Measurements from ENCODE around the gene KRTAP22-2. TPM values are rescaled to one million over a fixed set of nuclear protein-coding genes. Genes with fewer than 3 reads are reported as not detected.

The KRTAP22-2 gene
- polyA plus RNA-seq (2013, experiment 1 of 2), result not detected
- polyA plus RNA-seq (2013, experiment 2 of 2), result not detected

- H3K4me3 ChIP-seq (ENCODE audit: low read length), result no peak within 1 kb of the TSS
- H4K8ac ChIP-seq (ENCODE audit: low read depth, low read length), result no peak within 1 kb of the TSS
- no peak within 1 kb of the TSS for H2BK120ac ChIP-seq (ENCODE audit: low read depth, low read length)
- H3K79me1 ChIP-seq (ENCODE audit: low read length), result no peaks in the 10 kb centered on the region
- H3K27ac ChIP-seq (ENCODE audit: low read depth, low read length), result no peak within 1 kb of the TSS
- no peak within 1 kb of the TSS for H3K23ac ChIP-seq (ENCODE audit: low read length)
- no peaks in the 10 kb centered on the region for H3K36me3 ChIP-seq (ENCODE audit: control insufficient read depth, insufficient read depth, low read length)
- no peak within 1 kb of the TSS for H3K9ac ChIP-seq (ENCODE audit: low read length)
- H2AK5ac ChIP-seq (ENCODE audit: low read length), result no peak within 1 kb of the TSS
- H2BK5ac ChIP-seq (ENCODE audit: low read length), result no peak within 1 kb of the TSS
- H3K56ac ChIP-seq (ENCODE audit: low read length), result no peak within 1 kb of the TSS
- DNase-seq, result no peak
- H2BK15ac ChIP-seq (replicated peaks; ENCODE audit: low read depth), result no peak within 1 kb of the TSS
- no peak within 1 kb of the TSS for H3K18ac ChIP-seq (ENCODE audit: low read length)
- no peak within 1 kb of the TSS for H4K5ac ChIP-seq (ENCODE audit: low read length)
- no peaks in the 10 kb centered on the region for H3K79me2 ChIP-seq (ENCODE audit: control insufficient read depth, insufficient read depth, low read length)
- H3K4me2 ChIP-seq (ENCODE audit: low read length), result no peak within 1 kb of the TSS
- no peak within 1 kb of the TSS for H3K4ac ChIP-seq (ENCODE audit: low read depth, low read length)
- no peaks in the 10 kb centered on the region for H3K27me3 ChIP-seq (ENCODE audit: insufficient read depth, low read length, poor library complexity)
- no peaks in the 10 kb centered on the region for H3K4me1 ChIP-seq (ENCODE audit: control insufficient read depth, low read depth, low read length)
Measured at GRCh38 chr21:30590297-30590696, at the start of gene KRTAP22-2. Gene KRTAP22-2, minus strand, starts transcription at chr21:30590397.

DNA sequence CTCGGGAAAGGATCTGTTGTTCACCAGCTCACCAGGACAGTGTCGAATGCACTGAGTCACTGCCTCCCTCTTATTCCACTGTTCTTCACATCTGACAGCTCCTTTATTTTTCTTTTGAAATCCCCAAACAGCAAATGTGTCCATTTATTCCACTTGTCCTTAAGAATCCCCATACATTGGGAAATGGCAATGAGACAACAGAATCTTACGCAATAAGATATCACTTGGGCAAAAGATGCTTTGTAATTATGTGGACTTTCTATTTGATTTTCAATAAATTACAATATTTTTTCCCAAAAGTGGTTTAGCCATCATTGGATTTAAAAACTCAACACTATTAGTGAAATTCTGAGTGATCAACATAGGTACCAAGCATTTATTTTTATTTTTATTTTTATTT lies 48.5 kb upstream of the KRTAP22-2 start:
- Histone ChIP-seq H3K79me2 (ENCODE audit: control insufficient read depth, insufficient read depth, low read length) (no peaks in the 10 kb centered on the region), H2BK120ac (ENCODE audit: low read depth, low read length) (no peak overlapping the region), H3K4me1 (ENCODE audit: control insufficient read depth, low read depth, low read length) (no peaks in the 10 kb centered on the region), H3K23ac (ENCODE audit: low read length) (no peak overlapping the region), H3K9ac (ENCODE audit: low read length) (no peak overlapping the region), H3K36me3 (ENCODE audit: control insufficient read depth, insufficient read depth, low read length) (no peaks in the 10 kb centered on the region), H3K27me3 (ENCODE audit: insufficient read depth, low read length, poor library complexity) (no peaks in the 10 kb centered on the region), H3K56ac (ENCODE audit: low read length) (no peak overlapping the region), H3K4me2 (ENCODE audit: low read length) (no peak overlapping the region), H3K79me1 (ENCODE audit: low read length) (no peaks in the 10 kb centered on the region), H2AK5ac (ENCODE audit: low read length) (no peak overlapping the region), H4K8ac (ENCODE audit: low read depth, low read length) (no peak overlapping the region), H4K5ac (ENCODE audit: low read length) (no peak overlapping the region), H3K4me3 (ENCODE audit: low read length) (no peak overlapping the region), H3K18ac (ENCODE audit: low read length) (no peak overlapping the region), H2BK15ac (replicated peaks; ENCODE audit: low read depth) (no peak overlapping the region), H3K4ac (ENCODE audit: low read depth, low read length) (no peak overlapping the region), H2BK5ac (ENCODE audit: low read length) (no peak overlapping the region), H3K27ac (ENCODE audit: low read depth, low read length) (no peak overlapping the region)
- DNase-seq, result no peak
- WGBS (ENCODE audit: extremely low coverage, insufficient coverage, low lambda C conversion rate), result no CpG with 5 or more reads among the region's 3 CpGs

DNA sequence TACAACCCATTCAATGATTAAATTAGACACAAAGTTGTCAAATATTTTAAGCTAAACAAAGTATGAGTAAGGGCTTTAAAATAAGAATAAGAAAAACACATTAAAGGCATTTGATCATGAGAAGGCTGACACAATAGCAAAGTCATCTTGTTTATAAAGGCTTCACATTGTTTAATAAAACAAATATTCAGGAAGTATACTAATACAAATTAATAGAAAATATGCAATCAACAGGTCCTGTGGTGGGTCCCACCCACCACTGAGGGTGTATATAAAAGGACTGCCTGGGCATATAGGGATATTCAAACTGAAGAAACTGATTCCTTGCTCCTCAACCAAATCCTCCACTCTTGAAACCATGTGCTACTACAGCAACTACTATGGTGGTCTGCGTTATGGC lies 44.7 kb upstream of the KRTAP22-2 start, which contains the start of gene KRTAP20-2:
KRTAP20-2 (plus strand) TSS at position 301 of the 400 bp plus-strand sequence; CDS start at position 359, 58 bp downstream.
- Histone ChIP-seq H3K4ac (ENCODE audit: low read depth, low read length) (no peak within 1 kb of the TSS), H2BK5ac (ENCODE audit: low read length) (no peak within 1 kb of the TSS), H3K27me3 (ENCODE audit: insufficient read depth, low read length, poor library complexity) (no peaks in the 10 kb centered on the region), H3K79me1 (ENCODE audit: low read length) (no peaks in the 10 kb centered on the region), H3K9ac (ENCODE audit: low read length) (no peak within 1 kb of the TSS), H3K56ac (ENCODE audit: low read length) (no peak within 1 kb of the TSS), H3K27ac (ENCODE audit: low read depth, low read length) (no peak within 1 kb of the TSS), H3K4me3 (ENCODE audit: low read length) (no peak within 1 kb of the TSS), H3K23ac (ENCODE audit: low read length) (no peak within 1 kb of the TSS), H4K5ac (ENCODE audit: low read length) (no peak within 1 kb of the TSS), H3K18ac (ENCODE audit: low read length) (no peak within 1 kb of the TSS), H3K79me2 (ENCODE audit: control insufficient read depth, insufficient read depth, low read length) (no peaks in the 10 kb centered on the region), H4K8ac (ENCODE audit: low read depth, low read length) (no peak within 1 kb of the TSS), H2AK5ac (ENCODE audit: low read length) (no peak within 1 kb of the TSS), H3K36me3 (ENCODE audit: control insufficient read depth, insufficient read depth, low read length) (no peaks in the 10 kb centered on the region), H3K4me2 (ENCODE audit: low read length) (no peak within 1 kb of the TSS), H2BK15ac (replicated peaks; ENCODE audit: low read depth) (no peak within 1 kb of the TSS), H2BK120ac (ENCODE audit: low read depth, low read length) (no peak within 1 kb of the TSS), H3K4me1 (ENCODE audit: control insufficient read depth, low read depth, low read length) (no peaks in the 10 kb centered on the region)
- DNase-seq, result no peak
- WGBS (ENCODE audit: extremely low coverage, insufficient coverage, low lambda C conversion rate), result no CpG with 5 or more reads among the region's 1 CpG

- no peak overlapping the region for H3K27ac ChIP-seq (ENCODE audit: low read depth, low read length)
- no peak for DNase-seq
- WGBS (ENCODE audit: extremely low coverage, insufficient coverage, low lambda C conversion rate), result no CpG with 5 or more reads among the region's 1 CpG
- no peaks in the 10 kb centered on the region for H3K79me1 ChIP-seq (ENCODE audit: low read length)
- no peaks in the 10 kb centered on the region for H3K36me3 ChIP-seq (ENCODE audit: control insufficient read depth, insufficient read depth, low read length)
- no peak overlapping the region for H3K9ac ChIP-seq (ENCODE audit: low read length)
- H3K27me3 ChIP-seq (ENCODE audit: insufficient read depth, low read length, poor library complexity), result no peaks in the 10 kb centered on the region
- H3K79me2 ChIP-seq (ENCODE audit: control insufficient read depth, insufficient read depth, low read length), result no peaks in the 10 kb centered on the region
- no peak overlapping the region for H4K5ac ChIP-seq (ENCODE audit: low read length)
- no peak overlapping the region for H2BK15ac ChIP-seq (replicated peaks; ENCODE audit: low read depth)
- H3K4me3 ChIP-seq (ENCODE audit: low read length), result no peak overlapping the region
- H3K4ac ChIP-seq (ENCODE audit: low read depth, low read length), result no peak overlapping the region
- no peak overlapping the region for H2BK5ac ChIP-seq (ENCODE audit: low read length)
- no peak overlapping the region for H2BK120ac ChIP-seq (ENCODE audit: low read depth, low read length)
- no peak overlapping the region for H3K18ac ChIP-seq (ENCODE audit: low read length)
- H3K56ac ChIP-seq (ENCODE audit: low read length), result no peak overlapping the region
- no peak overlapping the region for H3K4me2 ChIP-seq (ENCODE audit: low read length)
- no peak overlapping the region for H4K8ac ChIP-seq (ENCODE audit: low read depth, low read length)
- H3K4me1 ChIP-seq (ENCODE audit: control insufficient read depth, low read depth, low read length), result no peaks in the 10 kb centered on the region
- H3K23ac ChIP-seq (ENCODE audit: low read length), result no peak overlapping the region
- H2AK5ac ChIP-seq (ENCODE audit: low read length), result no peak overlapping the region
Measured at GRCh38 chr21:30629200-30629599, 39.0 kb upstream of the KRTAP22-2 start.

GRCh38 chr21:30628109-30628508 lies 37.9 kb upstream of the KRTAP22-2 start:
- H3K4me3 ChIP-seq (ENCODE audit: low read length), result no peak overlapping the region
- H3K27ac ChIP-seq (ENCODE audit: low read depth, low read length), result no peak overlapping the region
- no peaks in the 10 kb centered on the region for H3K4me1 ChIP-seq (ENCODE audit: control insufficient read depth, low read depth, low read length)
- DNase-seq, result no peak
- no peak overlapping the region for H2BK15ac ChIP-seq (replicated peaks; ENCODE audit: low read depth)
- H3K36me3 ChIP-seq (ENCODE audit: control insufficient read depth, insufficient read depth, low read length), result no peaks in the 10 kb centered on the region
- no CpG with 5 or more reads among the region's 4 CpGs for WGBS (ENCODE audit: extremely low coverage, insufficient coverage, low lambda C conversion rate)
- no peak overlapping the region for H2BK5ac ChIP-seq (ENCODE audit: low read length)
- no peak overlapping the region for H3K23ac ChIP-seq (ENCODE audit: low read length)
- no peak overlapping the region for H3K4me2 ChIP-seq (ENCODE audit: low read length)
- H3K9ac ChIP-seq (ENCODE audit: low read length), result no peak overlapping the region
- H2AK5ac ChIP-seq (ENCODE audit: low read length), result no peak overlapping the region
- H4K8ac ChIP-seq (ENCODE audit: low read depth, low read length), result no peak overlapping the region
- no peak overlapping the region for H3K18ac ChIP-seq (ENCODE audit: low read length)
- H3K79me1 ChIP-seq (ENCODE audit: low read length), result no peaks in the 10 kb centered on the region
- no peaks in the 10 kb centered on the region for H3K79me2 ChIP-seq (ENCODE audit: control insufficient read depth, insufficient read depth, low read length)
- no peak overlapping the region for H3K56ac ChIP-seq (ENCODE audit: low read length)
- H3K27me3 ChIP-seq (ENCODE audit: insufficient read depth, low read length, poor library complexity), result no peaks in the 10 kb centered on the region
- H2BK120ac ChIP-seq (ENCODE audit: low read depth, low read length), result no peak overlapping the region
- no peak overlapping the region for H3K4ac ChIP-seq (ENCODE audit: low read depth, low read length)
- H4K5ac ChIP-seq (ENCODE audit: low read length), result no peak overlapping the region

DNA sequence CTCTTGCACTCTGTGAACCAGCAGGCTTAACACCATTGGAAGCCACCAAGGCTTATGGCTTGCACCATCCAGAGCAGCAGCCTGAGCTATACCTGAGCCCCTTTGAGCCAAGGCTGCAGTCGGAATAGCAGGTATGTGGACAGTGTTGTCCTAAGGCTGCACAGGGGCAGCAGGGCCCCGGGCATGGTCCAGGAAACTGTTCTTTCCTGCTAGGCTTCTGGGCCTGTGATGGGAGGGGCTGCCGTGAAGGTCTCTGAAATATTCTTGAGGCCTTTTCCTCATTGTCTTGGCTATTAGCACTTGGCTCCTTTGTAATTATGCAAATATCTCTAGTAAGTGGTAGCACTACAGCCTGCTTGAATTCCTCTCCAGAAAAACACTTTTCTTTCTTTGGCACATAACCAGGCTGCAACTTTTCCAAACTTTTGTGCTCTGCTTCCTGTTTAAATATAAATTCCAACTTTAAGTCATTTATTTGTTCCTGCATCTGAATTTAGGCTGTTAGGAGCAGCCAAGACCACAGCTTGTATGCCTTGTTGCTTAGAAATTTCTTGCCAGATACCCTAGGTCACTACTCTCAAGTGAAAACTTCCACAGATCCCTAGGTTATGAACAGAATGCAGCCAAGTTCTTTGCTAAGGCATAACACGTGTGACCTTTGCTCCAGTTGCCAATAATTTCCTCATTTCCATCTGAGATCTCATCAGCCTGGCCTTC lies 35.4 kb upstream of the KRTAP22-2 start:
- peak; percentile 4 for DNase-seq

More for the DNA sequence above, 35.4 kb upstream of the KRTAP22-2 start:
- H4K8ac ChIP-seq (ENCODE audit: low read depth, low read length), result no peak overlapping the region
- no peak overlapping the region for H2BK15ac ChIP-seq (replicated peaks; ENCODE audit: low read depth)
- no peaks in the 10 kb centered on the region for H3K27me3 ChIP-seq (ENCODE audit: insufficient read depth, low read length, poor library complexity)
- no peak overlapping the region for H2BK5ac ChIP-seq (ENCODE audit: low read length)
- no peak overlapping the region for H3K23ac ChIP-seq (ENCODE audit: low read length)
- H3K4me1 ChIP-seq (ENCODE audit: control insufficient read depth, low read depth, low read length), result no peaks in the 10 kb centered on the region
- H3K4ac ChIP-seq (ENCODE audit: low read depth, low read length), result no peak overlapping the region
- H3K4me2 ChIP-seq (ENCODE audit: low read length), result no peak overlapping the region
- H3K4me3 ChIP-seq (ENCODE audit: low read length), result no peak overlapping the region
- H3K36me3 ChIP-seq (ENCODE audit: control insufficient read depth, insufficient read depth, low read length), result no peaks in the 10 kb centered on the region
- H3K79me2 ChIP-seq (ENCODE audit: control insufficient read depth, insufficient read depth, low read length), result no peaks in the 10 kb centered on the region
- no peak overlapping the region for H3K56ac ChIP-seq (ENCODE audit: low read length)
- no peak overlapping the region for H3K18ac ChIP-seq (ENCODE audit: low read length)
- no peak overlapping the region for H2AK5ac ChIP-seq (ENCODE audit: low read length)
- H3K79me1 ChIP-seq (ENCODE audit: low read length), result no peaks in the 10 kb centered on the region
- H3K9ac ChIP-seq (ENCODE audit: low read length), result no peak overlapping the region
- no peak overlapping the region for H2BK120ac ChIP-seq (ENCODE audit: low read depth, low read length)
- H3K27ac ChIP-seq (ENCODE audit: low read depth, low read length), result no peak overlapping the region
- WGBS (ENCODE audit: extremely low coverage, insufficient coverage, low lambda C conversion rate), result no CpG with 5 or more reads among the region's 4 CpGs
- H4K5ac ChIP-seq (ENCODE audit: low read length), result no peak overlapping the region
